HL-60 (cell line): Measurements from ENCODE around the gene SAMHD1.

Source experiments
- CTCF ChIP-seq: IDR thresholded peaks from one replicate; pipeline ENCODE4 v1.5.1; 2011; ENCODE audit warnings: low read length, control low read depth, inconsistent platforms; ENCODE audit not compliant: insufficient read depth
- GABPA ChIP-seq: IDR thresholded peaks from 2 replicates; pipeline ENCODE4 v1.6.1; 2012; ENCODE audit warnings: low read depth
- POLR2AphosphoS5 ChIP-seq: IDR thresholded peaks from 2 replicates; pipeline ENCODE4 v1.6.1; 2012; ENCODE audit warnings: low read depth
- TF ChIP-seq, protein P1 (sequence below): IDR thresholded peaks from 2 replicates; pipeline ENCODE4 v1.6.1; 2012; ENCODE audit warnings: low read depth; ENCODE audit not compliant: insufficient replicate concordance

GRCh38 chr20:36929290-36929689 is 22.2 kb downstream of the SAMHD1 start:
- TF ChIP-seq CTCF (no peak), POLR2AphosphoS5 (no peak), GABPA (no peak)
- TF ChIP-seq, protein P1, sequence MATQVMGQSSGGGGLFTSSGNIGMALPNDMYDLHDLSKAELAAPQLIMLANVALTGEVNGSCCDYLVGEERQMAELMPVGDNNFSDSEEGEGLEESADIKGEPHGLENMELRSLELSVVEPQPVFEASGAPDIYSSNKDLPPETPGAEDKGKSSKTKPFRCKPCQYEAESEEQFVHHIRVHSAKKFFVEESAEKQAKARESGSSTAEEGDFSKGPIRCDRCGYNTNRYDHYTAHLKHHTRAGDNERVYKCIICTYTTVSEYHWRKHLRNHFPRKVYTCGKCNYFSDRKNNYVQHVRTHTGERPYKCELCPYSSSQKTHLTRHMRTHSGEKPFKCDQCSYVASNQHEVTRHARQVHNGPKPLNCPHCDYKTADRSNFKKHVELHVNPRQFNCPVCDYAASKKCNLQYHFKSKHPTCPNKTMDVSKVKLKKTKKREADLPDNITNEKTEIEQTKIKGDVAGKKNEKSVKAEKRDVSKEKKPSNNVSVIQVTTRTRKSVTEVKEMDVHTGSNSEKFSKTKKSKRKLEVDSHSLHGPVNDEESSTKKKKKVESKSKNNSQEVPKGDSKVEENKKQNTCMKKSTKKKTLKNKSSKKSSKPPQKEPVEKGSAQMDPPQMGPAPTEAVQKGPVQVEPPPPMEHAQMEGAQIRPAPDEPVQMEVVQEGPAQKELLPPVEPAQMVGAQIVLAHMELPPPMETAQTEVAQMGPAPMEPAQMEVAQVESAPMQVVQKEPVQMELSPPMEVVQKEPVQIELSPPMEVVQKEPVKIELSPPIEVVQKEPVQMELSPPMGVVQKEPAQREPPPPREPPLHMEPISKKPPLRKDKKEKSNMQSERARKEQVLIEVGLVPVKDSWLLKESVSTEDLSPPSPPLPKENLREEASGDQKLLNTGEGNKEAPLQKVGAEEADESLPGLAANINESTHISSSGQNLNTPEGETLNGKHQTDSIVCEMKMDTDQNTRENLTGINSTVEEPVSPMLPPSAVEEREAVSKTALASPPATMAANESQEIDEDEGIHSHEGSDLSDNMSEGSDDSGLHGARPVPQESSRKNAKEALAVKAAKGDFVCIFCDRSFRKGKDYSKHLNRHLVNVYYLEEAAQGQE: no peak
